Hepatocyte (in vitro differentiated cells): ENCODE results near the gene GGTLC1.
"Not testable (repeated sequence)": the region's sequence is repeated elsewhere in the genome, so short reads cannot be mapped to it uniquely, and the experiment has no call there.

Experiments
- EZH2phosphoT487 ChIP-seq: fragments of 200-600 bp; sonication (generic); IDR thresholded peaks from one replicate; pipeline ENCODE4 v1.6.1; 2018; ENCODE audit warnings: antibody characterized with exemption, mild to moderate bottlenecking, low read depth, moderate library complexity; ENCODE audit not compliant: unreplicated experiment, severe bottlenecking
- TF ChIP-seq, protein P1 (sequence below): fragments of 200-600 bp; sonication (generic); IDR thresholded peaks from 2 replicates; pipeline ENCODE4 v1.5.1; 2016; ENCODE audit warnings: antibody characterized with exemption, mild to moderate bottlenecking; ENCODE audit not compliant: poor library complexity

DNA sequence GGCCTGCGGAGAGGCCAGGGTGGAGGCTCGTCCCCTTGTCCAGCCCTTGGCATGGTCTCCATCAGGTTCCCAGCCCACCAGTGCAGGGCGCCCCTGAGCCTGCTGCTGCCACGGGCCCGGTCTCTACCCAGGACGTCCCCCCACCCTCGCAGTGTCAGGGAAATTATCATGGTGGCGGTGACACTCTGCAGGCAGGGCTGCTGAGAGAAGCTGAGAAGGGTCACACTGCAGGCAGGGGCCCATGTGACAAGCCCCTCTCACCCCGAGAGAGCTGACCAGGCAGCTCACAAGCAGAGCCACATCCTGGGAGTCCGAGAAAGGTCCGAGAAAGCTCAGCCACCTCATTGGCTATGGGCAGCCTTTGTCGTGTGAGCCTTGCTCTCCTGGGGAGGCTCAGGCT is 4.9 kb upstream of the GGTLC1 start:
- TF ChIP-seq, protein P1, sequence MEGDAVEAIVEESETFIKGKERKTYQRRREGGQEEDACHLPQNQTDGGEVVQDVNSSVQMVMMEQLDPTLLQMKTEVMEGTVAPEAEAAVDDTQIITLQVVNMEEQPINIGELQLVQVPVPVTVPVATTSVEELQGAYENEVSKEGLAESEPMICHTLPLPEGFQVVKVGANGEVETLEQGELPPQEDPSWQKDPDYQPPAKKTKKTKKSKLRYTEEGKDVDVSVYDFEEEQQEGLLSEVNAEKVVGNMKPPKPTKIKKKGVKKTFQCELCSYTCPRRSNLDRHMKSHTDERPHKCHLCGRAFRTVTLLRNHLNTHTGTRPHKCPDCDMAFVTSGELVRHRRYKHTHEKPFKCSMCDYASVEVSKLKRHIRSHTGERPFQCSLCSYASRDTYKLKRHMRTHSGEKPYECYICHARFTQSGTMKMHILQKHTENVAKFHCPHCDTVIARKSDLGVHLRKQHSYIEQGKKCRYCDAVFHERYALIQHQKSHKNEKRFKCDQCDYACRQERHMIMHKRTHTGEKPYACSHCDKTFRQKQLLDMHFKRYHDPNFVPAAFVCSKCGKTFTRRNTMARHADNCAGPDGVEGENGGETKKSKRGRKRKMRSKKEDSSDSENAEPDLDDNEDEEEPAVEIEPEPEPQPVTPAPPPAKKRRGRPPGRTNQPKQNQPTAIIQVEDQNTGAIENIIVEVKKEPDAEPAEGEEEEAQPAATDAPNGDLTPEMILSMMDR = not testable (repeated sequence)
- not testable (repeated sequence) for TF ChIP-seq EZH2phosphoT487
